Peyer's patch (tissue), 4 donors: ENCODE data around the gene ROR1.

Experiments used
- POLR2A ChIP-seq, 2 donors: fragments of 450-650 bp; IDR thresholded peaks; one replicate each; pipeline ENCODE4 v1.5.1; 2017; ENCODE audit warnings: antibody characterized with exemption in 2 of 2, mild to moderate bottlenecking in 2 of 2, moderate library complexity in 2 of 2
- TF ChIP-seq, protein P1 (sequence below), 6 experiments: fragments of 450-650 bp in 4 of 6; fragments of 200-600 bp in 2 of 6; sonication (generic) in 1 of 6; IDR thresholded peaks; one replicate each; pipeline ENCODE4 v1.5.1; 2017 to 2019; ENCODE audit warnings: antibody characterized with exemption in 6 of 6, mild to moderate bottlenecking in 3 of 6, moderate library complexity in 1 of 6

DNA sequence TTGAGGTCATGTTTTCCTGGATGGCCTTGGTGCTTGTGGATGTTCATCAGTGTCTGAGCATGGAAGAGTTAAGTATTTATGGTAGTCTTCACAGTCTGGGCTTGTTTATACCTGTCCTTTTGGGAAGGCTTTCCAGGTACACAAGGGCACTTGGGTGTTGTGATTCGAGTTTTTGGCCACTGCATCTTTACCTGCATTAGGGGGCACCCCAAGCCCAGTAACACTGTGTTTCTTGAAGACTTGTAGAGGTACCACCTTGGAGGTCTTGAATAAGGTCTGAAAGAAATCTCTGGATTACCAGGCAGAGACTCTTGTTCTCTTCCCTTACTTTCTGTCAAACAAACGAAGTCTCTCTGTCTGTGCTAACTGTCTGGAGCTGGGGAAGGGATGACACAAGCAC, 34.4 kb upstream of the ROR1 start:
- TF ChIP-seq, protein P1, sequence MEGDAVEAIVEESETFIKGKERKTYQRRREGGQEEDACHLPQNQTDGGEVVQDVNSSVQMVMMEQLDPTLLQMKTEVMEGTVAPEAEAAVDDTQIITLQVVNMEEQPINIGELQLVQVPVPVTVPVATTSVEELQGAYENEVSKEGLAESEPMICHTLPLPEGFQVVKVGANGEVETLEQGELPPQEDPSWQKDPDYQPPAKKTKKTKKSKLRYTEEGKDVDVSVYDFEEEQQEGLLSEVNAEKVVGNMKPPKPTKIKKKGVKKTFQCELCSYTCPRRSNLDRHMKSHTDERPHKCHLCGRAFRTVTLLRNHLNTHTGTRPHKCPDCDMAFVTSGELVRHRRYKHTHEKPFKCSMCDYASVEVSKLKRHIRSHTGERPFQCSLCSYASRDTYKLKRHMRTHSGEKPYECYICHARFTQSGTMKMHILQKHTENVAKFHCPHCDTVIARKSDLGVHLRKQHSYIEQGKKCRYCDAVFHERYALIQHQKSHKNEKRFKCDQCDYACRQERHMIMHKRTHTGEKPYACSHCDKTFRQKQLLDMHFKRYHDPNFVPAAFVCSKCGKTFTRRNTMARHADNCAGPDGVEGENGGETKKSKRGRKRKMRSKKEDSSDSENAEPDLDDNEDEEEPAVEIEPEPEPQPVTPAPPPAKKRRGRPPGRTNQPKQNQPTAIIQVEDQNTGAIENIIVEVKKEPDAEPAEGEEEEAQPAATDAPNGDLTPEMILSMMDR (IDR thresholded peaks at IDR 0.05) = no peak
- TF ChIP-seq POLR2A (IDR thresholded peaks at IDR 0.05) = no peak
